Lower leg skin (tissue), 3 donors: ENCODE data around the gene AFF2.

Experiments used
- CTCF ChIP-seq, 3 donors: fragments of 450-650 bp; IDR thresholded peaks; one replicate each; pipeline ENCODE4 v1.5.1; 2016; ENCODE audit warnings: antibody characterized with exemption in 3 of 3, mild to moderate bottlenecking in 3 of 3, moderate library complexity in 2 of 3
- POLR2A ChIP-seq, 2 donors: fragments of 450-650 bp; IDR thresholded peaks; one replicate each; pipeline ENCODE4 v1.6.1; 2016 to 2017; ENCODE audit warnings: antibody characterized with exemption in 2 of 2, mild to moderate bottlenecking in 1 of 2, moderate library complexity in 1 of 2

GRCh38 chrX:148788449-148788848 is 288.0 kb downstream of the AFF2 start:
- TF ChIP-seq CTCF (IDR thresholded peaks at IDR 0.05) = no peak
- TF ChIP-seq POLR2A (IDR thresholded peaks at IDR 0.05) = no peak
